Stimulated activated CD8-positive, alpha-beta memory T cell treated with anti-CD3 and anti-CD28 coated beads, Interleukin-4, amount 100 ng/mL, for 24 hours (primary cell): ENCODE results near the gene C5orf15.
A peak's percentile ranks its signal among the peaks of the same experiment; 100 is the strongest.
"Not testable (repeated sequence)": the region's sequence is repeated elsewhere in the genome, so short reads cannot be mapped to it uniquely, and the experiment has no call there.

ENCODE experiments used
- DNase-seq: peaks from one replicate; pipeline ENCODE4 v3.0.0-alpha.2; 2020; ENCODE audit warnings: low read depth

The C5orf15 gene

GRCh38 chr5:133962801-133963476, 5.5 kb downstream of the C5orf15 start:
- no peak for DNase-seq

GRCh38 chr5:133962131-133962530, 6.3 kb downstream of the C5orf15 start:
- no peak for DNase-seq

- no peak for DNase-seq
These were observed 8.8 kb downstream of the C5orf15 start for GRCh38 chr5:133959643-133960042.

- DNase-seq = no peak
These were observed 10.8 kb downstream of the C5orf15 start for GRCh38 chr5:133957591-133957990.

- no peak for DNase-seq
These were observed 11.3 kb downstream of the C5orf15 start for GRCh38 chr5:133957080-133957479.

- DNase-seq = not testable (repeated sequence)
These were observed 12.2 kb downstream of the C5orf15 start for GRCh38 chr5:133956196-133956595.

- no peak for DNase-seq
These were observed 14.8 kb downstream of the C5orf15 start for GRCh38 chr5:133953568-133954145.

GRCh38 chr5:133952729-133953567, 15.5 kb downstream of the C5orf15 start:
- DNase-seq = no peak

- DNase-seq = no peak
These were observed 17.4 kb downstream of the C5orf15 start for GRCh38 chr5:133950821-133951612.

- DNase-seq = no peak
These were observed 19.7 kb downstream of the C5orf15 start for GRCh38 chr5:133948721-133949120.

- no peak for DNase-seq
These were observed 21.0 kb downstream of the C5orf15 start for GRCh38 chr5:133947431-133947841.

- DNase-seq = no peak
These were observed 22.9 kb downstream of the C5orf15 start for GRCh38 chr5:133945568-133945967.

- peak; percentile 18 for DNase-seq
These were observed 23.9 kb downstream of the C5orf15 start for GRCh38 chr5:133944263-133945185.

GRCh38 chr5:133943475-133943817, 25.0 kb downstream of the C5orf15 start:
- no peak for DNase-seq

GRCh38 chr5:133942614-133943474, 25.6 kb downstream of the C5orf15 start:
- DNase-seq = no peak

GRCh38 chr5:133941456-133942196, 26.8 kb downstream of the C5orf15 start:
- no peak for DNase-seq

GRCh38 chr5:133939668-133940067, 28.8 kb downstream of the C5orf15 start:
- no peak for DNase-seq

GRCh38 chr5:133938929-133939328, 29.5 kb downstream of the C5orf15 start:
- no peak for DNase-seq

GRCh38 chr5:133938039-133938821, 30.2 kb downstream of the C5orf15 start:
- DNase-seq = no peak
